GM21717 (cell line): ENCODE results near the gene SBNO1.
"Not testable (repeated sequence)": the region's sequence is repeated elsewhere in the genome, so short reads cannot be mapped to it uniquely, and the experiment has no call there.

Experiments used
- ATAC-seq: cut with Tn5 transposase; IDR thresholded peaks from one replicate; pipeline ENCODE4 v1.9.1; 2021; ENCODE audit warnings: mild to moderate bottlenecking, moderate library complexity; ENCODE audit not compliant: unreplicated experiment

SBNO1 gene

GRCh38 chr12:123351349-123351748 lies 13.3 kb downstream of the SBNO1 start:
- ATAC-seq, result no peak

GRCh38 chr12:123346946-123347345 lies 17.7 kb downstream of the SBNO1 start:
- ATAC-seq, result no peak

GRCh38 chr12:123344086-123344485 lies 20.6 kb downstream of the SBNO1 start:
- ATAC-seq, result no peak

DNA sequence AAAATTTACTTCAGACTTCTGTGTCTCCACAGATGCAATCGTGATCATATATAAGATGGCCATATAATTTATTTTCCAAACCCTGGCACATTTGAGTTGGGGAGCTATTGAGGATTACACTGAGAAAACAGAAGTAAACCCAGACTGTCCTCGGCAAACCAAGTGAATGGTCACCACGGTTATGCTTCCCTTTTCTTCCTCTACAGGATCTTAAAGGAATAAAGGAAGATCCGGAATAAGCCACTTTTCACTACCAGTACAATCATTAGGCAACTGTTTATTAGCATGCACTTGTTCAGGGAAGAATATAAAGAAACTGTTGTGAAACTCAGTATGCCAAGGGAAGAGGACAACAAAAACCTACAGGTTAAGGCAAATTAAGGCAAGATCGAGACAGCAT lies 27.6 kb downstream of the SBNO1 start:
- no peak for ATAC-seq

- ATAC-seq, result no peak
Measured at GRCh38 chr12:123336530-123336929, 28.1 kb downstream of the SBNO1 start.

DNA sequence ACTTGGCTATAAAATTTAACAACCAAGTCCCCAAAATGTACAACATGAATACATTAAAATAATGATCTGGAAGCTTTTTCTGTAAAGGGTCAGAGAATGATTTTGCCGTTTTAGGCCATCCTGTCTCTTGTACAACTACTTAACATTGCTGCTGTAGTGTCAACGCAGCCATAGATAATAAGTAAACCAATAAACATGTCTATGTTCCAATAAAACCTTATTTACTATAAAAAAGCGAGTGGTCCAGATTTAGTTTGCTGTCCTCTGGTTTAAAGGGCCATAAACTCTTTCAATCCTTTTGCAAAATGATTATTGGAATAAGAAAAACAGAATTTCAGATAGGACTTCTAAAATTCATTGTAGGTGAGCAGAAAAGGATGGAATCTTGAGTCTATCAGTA lies 29.2 kb downstream of the SBNO1 start:
- ATAC-seq, result no peak

DNA sequence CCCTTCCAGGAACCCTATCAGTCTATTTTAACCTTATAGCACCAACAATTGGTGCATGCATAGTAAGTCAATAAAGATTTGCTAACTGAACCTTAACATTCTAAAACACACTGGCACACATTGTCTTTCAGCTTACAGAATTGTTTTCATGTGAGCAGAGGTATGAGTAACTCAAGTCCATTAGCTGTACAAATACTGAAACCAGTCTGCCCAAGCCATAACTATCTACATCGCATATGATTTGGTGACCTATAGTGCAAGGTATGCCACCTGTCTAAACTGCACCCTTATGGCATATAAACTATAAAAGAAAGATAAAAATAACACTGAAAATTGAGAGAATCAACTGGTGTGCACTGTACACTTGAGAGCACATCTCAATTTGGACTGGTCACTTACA lies 34.8 kb downstream of the SBNO1 start:
- no peak for ATAC-seq

- ATAC-seq, result no peak
Measured at GRCh38 chr12:123319826-123320225, 44.8 kb downstream of the SBNO1 start.

GRCh38 chr12:123319273-123319672 lies 45.4 kb downstream of the SBNO1 start:
- no peak for ATAC-seq

- not testable (repeated sequence) for ATAC-seq
Measured at GRCh38 chr12:123313046-123313445, 51.6 kb downstream of the SBNO1 start.

- no peak for ATAC-seq
Measured at GRCh38 chr12:123306200-123306599, 58.4 kb downstream of the SBNO1 start.

DNA sequence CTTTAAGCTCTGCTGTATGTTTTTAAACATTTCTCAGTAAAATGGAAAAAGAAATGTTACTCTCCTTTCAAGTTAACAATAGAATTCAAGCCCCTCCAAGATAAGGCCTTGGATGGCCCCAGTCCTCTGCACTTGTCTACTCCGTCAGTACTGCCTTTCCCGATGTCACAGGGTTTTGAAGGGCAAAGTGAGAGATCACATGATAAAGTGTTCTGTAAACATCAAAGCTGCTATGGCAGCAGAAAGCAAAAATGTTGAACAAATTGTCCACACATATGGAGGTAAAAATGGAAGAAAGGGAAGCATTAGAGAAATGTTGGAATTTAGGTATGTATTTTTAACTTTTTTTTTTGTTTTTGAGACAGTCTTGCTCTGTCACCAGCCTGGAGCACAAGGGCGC lies 59.5 kb downstream of the SBNO1 start:
- no peak for ATAC-seq

GRCh38 chr12:123293178-123293760 lies 71.4 kb downstream of the SBNO1 start:
- no peak for ATAC-seq

DNA sequence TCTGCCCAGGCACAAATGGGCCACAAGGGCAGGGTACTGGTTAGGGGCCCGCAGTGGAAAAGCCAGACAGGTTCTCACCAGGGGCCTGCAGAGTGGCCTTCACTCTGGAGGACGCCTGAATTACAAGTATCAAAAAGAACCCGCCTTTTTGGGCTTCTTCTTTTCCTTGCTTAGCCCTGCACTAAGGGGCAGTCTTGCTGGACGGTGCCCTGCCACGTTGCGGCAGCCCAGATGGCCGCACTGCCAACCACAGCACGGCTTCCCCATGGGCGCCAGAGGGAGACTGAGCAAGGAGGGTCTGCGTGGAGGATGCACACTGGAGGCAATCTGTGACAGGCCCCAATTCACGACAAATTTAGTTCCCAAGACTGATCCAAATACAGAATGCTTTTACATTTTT lies 74.7 kb downstream of the SBNO1 start:
- no peak for ATAC-seq

DNA sequence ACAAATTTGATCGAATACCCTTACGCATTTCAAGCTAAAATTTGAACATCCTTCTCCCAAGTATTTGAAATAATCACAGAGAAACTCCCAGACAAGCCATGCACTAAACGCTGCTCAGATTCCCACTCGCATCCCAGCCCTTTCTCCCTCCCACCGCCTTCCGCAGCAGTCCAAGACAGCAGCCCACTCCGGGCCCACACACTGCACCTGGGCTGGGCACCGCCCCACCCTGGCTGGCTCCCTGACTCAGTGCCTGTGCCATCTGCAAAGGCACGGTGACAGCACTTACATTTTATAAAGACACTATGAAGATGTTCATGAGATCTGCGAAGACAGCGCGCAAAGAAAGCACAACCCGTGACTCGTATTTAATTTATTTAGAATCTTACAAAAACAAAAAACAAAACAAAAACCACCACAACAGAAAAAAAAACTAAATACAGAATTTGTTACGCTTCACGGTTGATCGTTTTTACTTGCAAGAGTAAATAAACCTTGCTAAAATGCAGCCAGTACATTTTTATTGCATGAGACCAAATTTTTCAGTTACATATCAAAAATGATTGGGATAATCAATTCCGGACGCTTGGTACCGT lies 75.8 kb downstream of the SBNO1 start:
- no peak for ATAC-seq

GRCh38 chr12:123286652-123287373 lies 77.8 kb downstream of the SBNO1 start:
- ATAC-seq, result no peak

GRCh38 chr12:123284669-123285068 lies 80.0 kb downstream of the SBNO1 start:
- ATAC-seq, result no peak

- no peak for ATAC-seq
Measured at GRCh38 chr12:123283461-123283860, 81.2 kb downstream of the SBNO1 start.

- ATAC-seq, result no peak
Measured at GRCh38 chr12:123282111-123282510, 82.5 kb downstream of the SBNO1 start.

DNA sequence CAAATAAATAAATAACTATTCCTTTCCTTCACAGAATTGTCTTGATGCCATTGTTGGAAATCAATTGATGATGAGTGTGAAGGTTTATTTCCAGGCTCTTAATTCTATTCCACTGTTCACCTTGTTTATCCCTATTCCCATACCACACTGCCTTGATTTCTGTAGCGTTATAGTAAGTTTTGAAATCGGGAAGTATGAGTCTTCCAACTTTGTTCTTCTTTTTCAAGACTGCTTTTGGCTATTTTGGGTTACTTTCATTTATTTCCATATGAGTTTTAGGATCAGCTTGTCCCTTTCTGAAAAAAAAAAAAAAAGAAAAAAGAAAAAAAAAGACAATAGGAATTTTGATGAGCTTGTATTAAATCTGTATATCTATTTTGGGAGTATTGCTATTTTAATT lies 83.7 kb downstream of the SBNO1 start:
- no peak for ATAC-seq

DNA sequence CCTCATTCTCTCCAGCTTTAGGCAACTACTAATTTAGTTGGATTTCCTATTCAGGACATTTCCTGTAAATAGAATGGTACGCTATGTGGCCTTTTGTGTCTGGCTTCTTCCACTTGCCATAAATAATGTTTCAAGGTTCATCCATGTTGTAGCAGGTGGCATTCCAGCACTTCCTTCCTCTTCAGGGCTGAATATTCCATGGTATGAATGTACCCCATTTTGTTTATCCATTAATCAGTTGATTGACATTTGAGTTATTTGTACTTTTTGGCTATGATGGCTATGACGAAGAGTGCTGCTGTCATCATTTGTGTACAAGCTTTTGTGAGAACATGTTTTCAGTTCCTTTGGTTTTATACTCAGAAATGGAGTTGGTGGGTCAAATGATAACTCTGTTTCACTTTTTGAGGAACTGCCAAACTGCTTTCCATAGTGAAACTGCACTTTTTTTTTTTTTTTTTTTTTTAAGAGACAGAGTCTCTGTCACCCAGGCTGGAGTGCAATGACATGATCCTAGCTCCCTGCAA lies 86.5 kb downstream of the SBNO1 start:
- ATAC-seq, result no peak

- ATAC-seq, result no peak
Measured at GRCh38 chr12:123273166-123273565, 91.5 kb downstream of the SBNO1 start.
